NOMO-1 treated with dmso at 0.1 percent for 144 hours (cell line): ENCODE results near the gene PDCL2.

Experiments
- DNase-seq: peaks from one replicate; lab custom pipeline; 2025; ENCODE audit not compliant: unreplicated experiment; lab: John Stamatoyannopoulos, UW

Gene PDCL2

DNA sequence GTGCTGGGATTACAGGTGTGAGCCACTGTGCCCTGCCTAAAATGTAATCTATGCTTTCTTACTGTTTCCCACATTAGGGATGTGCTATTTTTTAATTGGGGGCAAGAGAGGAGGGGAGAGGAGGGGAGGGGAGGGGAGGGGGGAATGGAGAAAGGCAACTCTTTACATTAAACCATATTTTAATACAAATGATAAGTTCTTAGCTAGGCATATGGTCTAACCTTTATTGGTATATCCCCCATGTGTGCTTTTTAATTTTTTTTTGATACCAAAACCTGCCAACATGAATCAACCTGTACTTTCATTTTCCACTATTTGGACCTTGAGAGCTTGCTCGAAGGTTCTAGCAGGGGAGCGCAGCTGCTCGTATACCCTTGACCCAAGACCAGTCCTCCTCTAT, 51.8 kb downstream of the PDCL2 start:
- no peak for DNase-seq

- no peak for DNase-seq
Measured at GRCh38 chr4:55539658-55540057, 52.4 kb downstream of the PDCL2 start.

GRCh38 chr4:55538531-55538930, 53.5 kb downstream of the PDCL2 start:
- DNase-seq, result no peak

DNA sequence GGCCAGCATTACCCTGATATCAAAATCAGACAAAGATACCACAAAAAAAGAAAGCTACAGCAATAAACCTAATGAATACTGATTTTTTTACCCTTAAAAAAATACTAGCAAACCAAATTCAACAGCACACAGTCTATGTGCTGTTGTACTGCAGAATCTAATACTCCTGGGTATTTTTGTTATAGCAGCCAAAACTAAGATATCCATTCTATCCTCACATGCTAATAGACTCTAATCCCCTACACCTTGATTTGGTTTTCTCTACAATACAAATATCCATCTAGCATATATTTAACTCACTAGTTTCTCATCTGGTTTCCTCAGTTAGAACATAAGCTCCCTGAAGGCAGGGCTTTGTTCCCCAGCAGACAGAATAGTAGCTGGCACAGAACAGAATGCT, 57.7 kb downstream of the PDCL2 start:
- no peak for DNase-seq

DNA sequence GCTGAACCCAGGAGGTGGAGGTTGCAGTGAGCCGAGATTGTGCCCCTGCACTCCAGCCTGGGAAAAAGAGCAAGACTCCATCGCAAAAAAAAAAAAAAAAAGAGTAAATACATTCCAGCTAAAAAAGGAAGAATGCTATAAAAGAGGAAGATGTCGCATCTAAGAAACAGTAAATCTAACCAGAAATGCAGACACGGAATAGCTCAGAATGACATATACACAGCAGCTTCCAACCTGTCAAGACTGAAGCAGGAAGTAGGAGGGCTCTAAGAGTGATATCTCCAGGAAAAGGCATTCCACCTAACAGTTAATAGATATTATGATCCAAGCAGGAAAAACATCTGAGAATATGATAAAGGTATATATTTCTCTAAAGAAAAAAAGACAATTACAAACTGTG, 61.4 kb downstream of the PDCL2 start:
- DNase-seq, result no peak

DNA sequence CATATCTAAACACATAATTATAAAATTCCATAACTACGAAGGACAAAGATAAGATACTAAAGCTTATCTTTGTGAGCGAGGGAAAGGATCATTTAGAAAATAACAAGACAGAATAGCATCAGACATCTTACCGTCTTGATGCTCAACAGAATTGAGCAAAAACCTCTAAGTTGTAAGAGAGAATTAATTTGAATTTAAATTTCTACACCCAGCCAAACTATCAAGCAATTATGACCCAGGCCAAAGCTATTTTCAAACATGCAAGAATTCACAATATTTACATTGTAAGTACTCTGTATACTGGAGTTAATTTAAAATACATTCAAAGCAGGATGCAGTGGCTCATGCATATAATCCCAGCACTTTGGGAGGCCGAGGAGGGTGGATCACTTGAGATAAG, 61.9 kb downstream of the PDCL2 start:
- DNase-seq, result no peak

DNA sequence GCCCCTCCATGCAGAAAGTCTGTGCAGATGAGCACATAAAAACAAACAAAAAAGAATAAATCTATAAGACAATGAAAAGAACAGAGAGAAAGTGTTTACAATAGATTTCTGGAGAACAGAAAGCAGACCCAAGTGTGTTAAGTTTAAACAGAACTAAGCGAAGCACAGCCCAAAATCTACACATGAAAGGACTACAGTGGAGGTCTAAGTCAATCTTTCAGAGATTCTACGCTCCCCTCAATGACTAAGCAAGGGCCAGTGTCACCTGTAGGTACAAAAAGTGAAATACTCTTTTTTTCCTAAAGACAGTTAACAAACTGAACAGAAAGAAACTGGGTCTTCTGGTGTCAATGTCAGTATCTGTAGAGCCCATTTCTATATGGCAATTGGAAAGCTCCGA, 63.6 kb downstream of the PDCL2 start:
- no peak for DNase-seq

DNA sequence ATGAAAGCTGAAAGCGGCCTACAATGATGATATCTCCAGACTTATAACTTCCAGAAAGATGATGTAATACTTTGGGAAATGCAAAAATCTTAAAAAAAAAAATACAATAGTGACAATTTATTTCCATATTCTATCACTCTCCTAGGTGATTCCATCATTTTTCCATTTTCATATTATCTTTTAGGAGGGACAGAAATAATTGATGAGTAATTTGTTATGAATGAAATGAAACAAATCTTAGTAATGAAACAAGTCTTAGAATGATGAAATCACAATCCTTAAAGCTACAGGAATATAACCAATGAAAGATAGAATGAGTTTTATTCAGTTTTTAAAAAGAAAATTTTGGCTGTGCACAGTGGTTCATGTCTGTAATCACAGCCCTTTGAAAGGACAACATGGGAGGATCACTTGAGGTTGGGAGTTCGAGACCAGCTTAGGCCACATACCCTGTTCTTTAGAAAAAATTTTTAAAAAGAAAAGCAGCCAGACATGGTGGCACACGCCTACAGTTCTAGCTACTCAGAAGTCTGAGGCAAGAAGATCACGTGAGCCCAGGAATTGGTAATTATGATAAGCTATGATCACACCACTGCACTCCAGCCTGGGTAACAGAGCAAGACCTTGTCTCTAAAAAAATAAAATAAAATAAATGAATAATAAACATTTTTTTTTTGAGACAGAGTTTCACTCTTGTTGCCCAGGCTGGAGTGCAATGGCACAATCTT, 67.0 kb downstream of the PDCL2 start:
- no peak for DNase-seq

DNA sequence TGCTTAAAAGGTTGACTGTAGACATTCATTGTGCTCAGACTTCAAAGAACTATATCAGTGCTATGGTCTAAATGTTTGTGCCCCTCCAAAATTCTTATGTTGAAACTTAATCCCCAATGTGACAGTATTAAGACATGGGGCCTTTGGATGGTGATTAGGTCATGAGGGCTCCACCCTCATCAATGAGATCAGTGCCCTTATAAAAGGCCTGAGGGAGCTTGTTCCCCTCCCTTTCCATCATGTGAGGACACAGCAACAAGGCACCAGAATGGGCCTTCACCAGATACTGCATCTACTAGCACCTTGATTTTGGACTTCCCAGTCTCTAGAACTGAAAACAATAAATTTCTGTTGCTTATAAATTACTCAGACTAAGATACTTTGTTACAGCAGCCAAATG, 73.6 kb downstream of the PDCL2 start:
- DNase-seq, result no peak

GRCh38 chr4:55517526-55518229, 74.4 kb downstream of the PDCL2 start:
- DNase-seq, result no peak

DNA sequence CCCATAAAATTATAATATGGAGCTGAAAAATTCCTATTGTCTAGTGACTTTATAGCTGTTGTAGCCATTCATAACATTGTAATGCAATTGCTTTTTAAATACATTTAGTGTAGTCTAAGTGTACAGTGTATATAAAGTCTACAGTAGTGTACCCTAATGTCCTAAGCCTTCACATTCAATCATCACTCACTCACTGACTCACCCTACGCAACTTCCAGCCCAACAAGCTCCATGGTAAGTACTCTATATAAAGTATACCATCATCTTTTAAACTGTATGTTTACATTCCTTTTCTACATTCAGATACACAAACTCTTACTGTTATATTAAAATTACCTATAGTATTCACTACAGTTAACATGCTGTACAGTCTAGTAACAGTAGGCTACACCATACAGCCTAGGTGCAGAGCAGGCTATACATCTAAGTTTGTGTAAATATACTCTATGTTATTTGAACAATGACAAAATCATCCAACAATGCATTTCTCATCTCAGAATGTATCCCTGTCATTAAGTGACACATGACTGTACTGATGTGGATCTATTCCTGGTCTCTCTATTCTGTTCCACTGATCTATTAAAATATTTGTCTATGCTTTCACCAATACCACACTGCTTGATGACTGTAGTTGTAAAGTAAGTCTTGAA, 79.0 kb downstream of the PDCL2 start:
- no peak for DNase-seq

- no peak for DNase-seq
Measured at GRCh38 chr4:55512077-55512476, 80.0 kb downstream of the PDCL2 start.

GRCh38 chr4:55510685-55511084, 81.4 kb downstream of the PDCL2 start:
- DNase-seq, result no peak

DNA sequence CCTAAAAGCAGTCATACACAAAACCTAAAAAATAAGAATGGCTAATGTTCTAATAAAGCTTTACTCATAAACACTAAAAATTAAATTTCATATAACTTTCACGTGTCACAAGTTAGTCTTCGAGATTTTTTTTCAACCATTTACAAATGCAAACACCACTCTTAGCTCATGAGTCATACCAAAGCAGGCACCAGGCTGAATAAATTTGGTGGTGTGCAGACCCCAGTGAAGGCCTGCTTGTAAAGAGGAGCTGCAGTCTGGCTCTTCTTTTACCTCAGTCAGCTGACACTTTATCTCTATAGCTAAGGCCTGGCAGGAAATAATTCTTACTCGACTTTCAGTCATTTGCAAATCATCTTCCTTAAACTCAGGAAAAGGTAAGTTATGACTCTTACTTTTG, 82.8 kb downstream of the PDCL2 start:
- DNase-seq, result no peak

GRCh38 chr4:55507612-55508011, 84.4 kb downstream of the PDCL2 start:
- DNase-seq, result no peak
